DND-41 (cell line): ENCODE data around the gene NR5A1.

Source experiments
- CTCF ChIP-seq: IDR thresholded peaks from 2 replicates; pipeline ENCODE4 v1.5.1; 2012; ENCODE audit warnings: borderline replicate concordance, low read length, moderate library complexity, mild to moderate bottlenecking; ENCODE audit not compliant: poor library complexity, severe bottlenecking; ENCODE audit errors: extremely low read depth
- EZH2 ChIP-seq: IDR thresholded peaks from 3 replicates; pipeline ENCODE4 v1.6.1; 2012; ENCODE audit warnings: borderline replicate concordance, low read depth, mild to moderate bottlenecking, moderate library complexity, low read length, inconsistent platforms; ENCODE audit not compliant: severe bottlenecking

GRCh38 chr9:124555043-124555442 lies 47.8 kb upstream of the NR5A1 start:
- TF ChIP-seq CTCF = no peak
- TF ChIP-seq EZH2 = no peak
